RWPE1 (cell line): ENCODE measurements around the gene CEACAM16.

Source experiments
- CTCF ChIA-PET: fragments of 350-600 bp; sonication (Branson Sonifier 250); formaldehyde crosslinking; extraction: SDS; loops from one replicate; lab custom pipeline; 2021; lab: Yijun Ruan, JAX
- POLR2A ChIA-PET: fragments of 400-600 bp; formaldehyde crosslinking; extraction: SDS; loops from one replicate; lab custom pipeline; 2020; ENCODE audit warnings: antibody characterized with exemption; ENCODE audit not compliant: low non-redundant PET; lab: Yijun Ruan, JAX
- DNase-seq: peaks from one replicate; pipeline ENCODE4 v3.0.0; 2012; ENCODE audit warnings: low spot score
- H3K27ac ChIP-seq: fragments of 450-650 bp; 2 replicates; pipeline ENCODE4 v1.5.1; 2017
- CTCF ChIP-seq: fragments of 450-650 bp; conservative IDR thresholded peaks from 2 replicates; pipeline ENCODE4 v1.5.1; 2017; ENCODE audit warnings: low read depth, mild to moderate bottlenecking

The CEACAM16 gene

GRCh38 chr19:44732235-44733014 lies 33.5 kb downstream of the CEACAM16 start:
- CTCF ChIA-PET, result interaction anchor here (0.8 kb wide), 1 partner anchor 9 kb away, joined by 4 read pairs; no protein-coding TSS in a partner anchor
- DNase-seq, result no peak
- TF ChIP-seq CTCF, result no peak
- POLR2A ChIA-PET, result no interaction called here
- peak overlapping the region; percentile 44 for H3K27ac ChIP-seq

GRCh38 chr19:44734357-44734756 lies 35.4 kb downstream of the CEACAM16 start:
- no peak for DNase-seq
- POLR2A ChIA-PET, result no interaction called here
- CTCF ChIA-PET, result no interaction called here
- no peak for TF ChIP-seq CTCF
- no peak overlapping the region for H3K27ac ChIP-seq

GRCh38 chr19:44735011-44735410 lies 36.1 kb downstream of the CEACAM16 start:
- H3K27ac ChIP-seq, result peak overlapping the region; percentile 38; the same call in 1 of the 2 replicates
- POLR2A ChIA-PET, result no interaction called here

GRCh38 chr19:44737238-44738071 lies 38.5 kb downstream of the CEACAM16 start:
- TF ChIP-seq CTCF, result no peak
- CTCF ChIA-PET, result interaction anchor here (1.0 to 2.5 kb wide), 2 partner anchors 13 to 33 kb away, joined by 3 to 12 read pairs; no protein-coding TSS in a partner anchor
- DNase-seq, result no peak
- POLR2A ChIA-PET, result no interaction called here
- H3K27ac ChIP-seq, result peak overlapping the region; percentile 67

More at GRCh38 chr19:44735011-44735410, 36.1 kb downstream of the CEACAM16 start:
- TF ChIP-seq CTCF, result no peak
- no peak for DNase-seq
- CTCF ChIA-PET, result no interaction called here

- H3K27ac ChIP-seq, result peak overlapping the region; percentile 67
- TF ChIP-seq CTCF, result no peak
- POLR2A ChIA-PET, result no interaction called here
- CTCF ChIA-PET, result interaction anchor here (1.0 to 2.5 kb wide), 2 partner anchors 14 to 33 kb away, joined by 3 to 12 read pairs; no protein-coding TSS in a partner anchor
- DNase-seq, result no peak
Observed at GRCh38 chr19:44738136-44738535, 39.2 kb downstream of the CEACAM16 start.
